GM12878 (cell line): Measurements from ENCODE around the gene DDX46.

ENCODE experiments used
- ATF3 ChIP-seq: IDR thresholded peaks from 2 replicates; pipeline ENCODE4 v1.6.1; 2011; ENCODE audit warnings: low read depth, mild to moderate bottlenecking, low read length, moderate library complexity, borderline replicate concordance; ENCODE audit errors: extremely low read depth
- CTCF ChIP-seq, 3 experiments: IDR thresholded peaks in 2 of 3; conservative IDR thresholded peaks in 1 of 3; 2 replicates each; pipeline ENCODE4 v1.5.1; 2011; ENCODE audit warnings: low read depth in 3 of 3, low read length in 3 of 3, mild to moderate bottlenecking in 3 of 3, control low read depth in 2 of 3, moderate library complexity in 2 of 3, inconsistent platforms in 1 of 3, mixed read lengths in 1 of 3; ENCODE audit not compliant: control insufficient read depth in 2 of 3, insufficient read depth in 1 of 3; ENCODE audit errors: extremely low read depth in 1 of 3
- EGR1 ChIP-seq, 2 experiments: IDR thresholded peaks; 1 replicate in 1 of 2; 2 replicates in 1 of 2; pipeline ENCODE4 v1.6.1; 2011 to 2012; ENCODE audit warnings: low read depth in 2 of 2, low read length in 2 of 2, borderline replicate concordance in 1 of 2, mild to moderate bottlenecking in 1 of 2, moderate library complexity in 1 of 2

- TF ChIP-seq ATF3 (no peak), EGR1 (IDR thresholded peaks at IDR 0.05; ENCODE audit: borderline replicate concordance in 1 of 2, low read depth in 2 of 2, low read length in 2 of 2) (no peak), CTCF (IDR thresholded peaks at IDR 0.05 in 2 of 3, conservative IDR thresholded peaks at IDR 0.05 in 1 of 3; ENCODE audit: control insufficient read depth in 2 of 3, extremely low read depth in 1 of 3, insufficient read depth in 1 of 3, low read depth in 3 of 3, low read length in 3 of 3) (no peak)
Measured at GRCh38 chr5:134845335-134845851, 86.8 kb downstream of the DDX46 start.
